Skin epidermis (tissue), 12 donors: ENCODE data around the gene MAGEB4.

Source experiments
- H3K27ac ChIP-seq, 21 experiments: fragments of 200-600 bp; sonication (generic) in 11 of 21; one replicate each; pipeline ENCODE4 v1.5.0; 2020; ENCODE audit warnings: mild to moderate bottlenecking in 3 of 21, inconsistent platforms in 2 of 21, moderate library complexity in 2 of 21
- H3K4me3 ChIP-seq, 7 experiments: fragments of 200-600 bp; sonication (generic) in 2 of 7; one replicate each; pipeline ENCODE4 v1.5.0; 2020; ENCODE audit warnings: inconsistent platforms in 2 of 7, mild to moderate bottlenecking in 2 of 7, moderate library complexity in 1 of 7

MAGEB4 gene

GRCh38 chrX:30280428-30280827 is 38.6 kb downstream of the MAGEB4 start:
- no peak overlapping the region for H3K4me3 ChIP-seq

GRCh38 chrX:30282527-30282926 is 40.7 kb downstream of the MAGEB4 start:
- no peak overlapping the region for H3K27ac ChIP-seq
- H3K4me3 ChIP-seq: no peak overlapping the region

More at GRCh38 chrX:30280428-30280827, 38.6 kb downstream of the MAGEB4 start:
- H3K27ac ChIP-seq: no peak overlapping the region

GRCh38 chrX:30283456-30284200 is 41.8 kb downstream of the MAGEB4 start:
- Histone ChIP-seq H3K27ac (no peak overlapping the region), H3K4me3 (no peak overlapping the region)
